OCI-LY1 (cell line): ENCODE data around the gene HTD2.
"Not testable (repeated sequence)": the region's sequence is repeated elsewhere in the genome, so short reads cannot be mapped to it uniquely, and the experiment has no call there.

Experiments
- H2AFZ ChIP-seq: fragments of 200-600 bp; sonication (generic), shearing (Covaris generic); 2 replicates; pipeline ENCODE4 v1.6.0; 2014; ENCODE audit warnings: antibody characterized with exemption, mild to moderate bottlenecking, low read length
- H3F3A ChIP-seq: fragments of 200-600 bp; sonication (generic), shearing (Covaris generic); 2 replicates; pipeline ENCODE4 v1.6.0; 2014; ENCODE audit warnings: mild to moderate bottlenecking, antibody characterized with exemption, low read length, moderate library complexity; ENCODE audit not compliant: insufficient read depth
- H3K27ac ChIP-seq: fragments of 200-600 bp; sonication (generic); 2 replicates; pipeline ENCODE4 v1.5.1; 2014; ENCODE audit warnings: low read length, mixed run types, mild to moderate bottlenecking, low read depth; ENCODE audit not compliant: poor library complexity, severe bottlenecking
- H3K27me3 ChIP-seq: fragments of 200-600 bp; sonication (generic); 2 replicates; pipeline ENCODE4 v1.6.0; 2014; ENCODE audit warnings: antibody characterized with exemption, mild to moderate bottlenecking, low read length, moderate library complexity; ENCODE audit not compliant: insufficient read depth
- H3K36me3 ChIP-seq: fragments of 200-600 bp; sonication (generic); 2 replicates; pipeline ENCODE4 v1.6.1; 2014; ENCODE audit warnings: mild to moderate bottlenecking, antibody characterized with exemption, low read length, moderate library complexity, mixed read lengths; ENCODE audit not compliant: insufficient read depth
- H3K4me1 ChIP-seq: fragments of 200-600 bp; sonication (generic); 2 replicates; pipeline ENCODE4 v1.5.1; 2014; ENCODE audit warnings: mild to moderate bottlenecking, low read length, moderate library complexity; ENCODE audit not compliant: insufficient read depth, severe bottlenecking
- H3K4me2 ChIP-seq: fragments of 200-600 bp; sonication (generic), shearing (Covaris generic); 2 replicates; pipeline ENCODE4 v1.6.1; 2014; ENCODE audit warnings: low read length
- H3K4me3 ChIP-seq: fragments of 200-600 bp; sonication (generic); 2 replicates; pipeline ENCODE4 v1.5.1; 2014; ENCODE audit warnings: low read length, low read depth, mild to moderate bottlenecking, mixed read lengths; ENCODE audit not compliant: poor library complexity, severe bottlenecking
- H3K79me2 ChIP-seq: fragments of 200-600 bp; shearing (Covaris generic); 2 replicates; pipeline ENCODE4 v1.6.1; 2016; ENCODE audit warnings: mixed run types, low read length, mixed read lengths; ENCODE audit not compliant: insufficient read depth
- H3K9ac ChIP-seq: fragments of 200-600 bp; sonication (generic), shearing (Covaris generic); 2 replicates; pipeline ENCODE4 v1.6.1; 2014; ENCODE audit warnings: mild to moderate bottlenecking, low read length, mixed read lengths
- H3K9me2 ChIP-seq: fragments of 200-600 bp; sonication (generic), shearing (Covaris generic); 2 replicates; pipeline ENCODE4 v1.6.1; 2014; ENCODE audit warnings: low read depth, mild to moderate bottlenecking, low read length, mixed read lengths
- H3K9me3 ChIP-seq: fragments of 200-600 bp; shearing (Covaris generic); 2 replicates; pipeline ENCODE4 v1.6.1; 2014; ENCODE audit warnings: low read length, mixed read lengths
- H4K20me1 ChIP-seq: fragments of 200-600 bp; sonication (generic), shearing (Covaris generic); 2 replicates; pipeline ENCODE4 v1.6.0; 2016; ENCODE audit warnings: mild to moderate bottlenecking, low read length; ENCODE audit not compliant: insufficient read depth
- CTCF ChIP-seq: fragments of 200-600 bp; sonication (generic), shearing (Covaris generic); IDR thresholded peaks from 2 replicates; pipeline ENCODE4 v1.5.1; 2017; ENCODE audit warnings: mild to moderate bottlenecking, antibody characterized with exemption, low read length, moderate library complexity, mixed read lengths
- EZH2 ChIP-seq: fragments of 200-600 bp; sonication (generic), shearing (Covaris generic); IDR thresholded peaks from 2 replicates; pipeline ENCODE4 v1.8.0; 2017; ENCODE audit warnings: borderline replicate concordance, mixed run types, mild to moderate bottlenecking, antibody characterized with exemption, low read length, moderate library complexity, mixed read lengths

HTD2 gene

GRCh38 chr3:58335652-58335947, 29.3 kb downstream of the HTD2 start:
- Histone ChIP-seq H3F3A (no peaks in the 10 kb centered on the region), H3K9me3 (no peaks in the 10 kb centered on the region), H3K79me2 (peaks cover 71% of the 10 kb centered on the region), H2AFZ (no peak overlapping the region), H3K4me1 (peaks cover 74% of the 10 kb centered on the region), H3K4me3 (peak overlapping the region; percentile 98), H3K36me3 (peaks cover 52% of the 10 kb centered on the region), H3K4me2 (peak overlapping the region; percentile 95), H3K9me2 (no peaks in the 10 kb centered on the region), H3K27me3 (no peaks in the 10 kb centered on the region), H3K27ac (peak overlapping the region; percentile 92), H3K9ac (peak overlapping the region; percentile 86), H4K20me1 (no peaks in the 10 kb centered on the region)
- TF ChIP-seq EZH2 (no peak), CTCF (no peak)

GRCh38 chr3:58336135-58336882, 30.0 kb downstream of the HTD2 start:
- peaks cover 74% of the 10 kb centered on the region for H3K4me1 ChIP-seq
- TF ChIP-seq CTCF (no peak), EZH2 (no peak)
- H3K9me3 ChIP-seq: no peaks in the 10 kb centered on the region
- peaks cover 77% of the 10 kb centered on the region for H3K79me2 ChIP-seq
- H3K4me2 ChIP-seq: peak overlapping the region; percentile 45; the same call in 1 of the 2 replicates
- peak overlapping the region; percentile 26 for H3K4me3 ChIP-seq
- H3K9me2 ChIP-seq: no peaks in the 10 kb centered on the region
- H2AFZ ChIP-seq: no peak overlapping the region
- no peaks in the 10 kb centered on the region for H4K20me1 ChIP-seq
- H3K9ac ChIP-seq: peak overlapping the region; percentile 30; the same call in 1 of the 2 replicates
- peak overlapping the region; percentile 100 for H3K27ac ChIP-seq
- H3F3A ChIP-seq: no peaks in the 10 kb centered on the region
- H3K36me3 ChIP-seq: peaks cover 59% of the 10 kb centered on the region
- H3K27me3 ChIP-seq: no peaks in the 10 kb centered on the region

- Histone ChIP-seq H3K4me1 (peaks cover 74% of the 10 kb centered on the region), H3K27me3 (no peaks in the 10 kb centered on the region), H3K36me3 (peaks cover 67% of the 10 kb centered on the region), H3K27ac (peak overlapping the region; percentile 100), H3K9me3 (no peaks in the 10 kb centered on the region), H2AFZ (no peak overlapping the region), H3K9me2 (no peaks in the 10 kb centered on the region), H3K79me2 (peaks cover 80% of the 10 kb centered on the region), H3K9ac (no peak overlapping the region), H3K4me2 (peak overlapping the region; percentile 45; the same call in 1 of the 2 replicates), H3F3A (no peaks in the 10 kb centered on the region), H4K20me1 (no peaks in the 10 kb centered on the region), H3K4me3 (no peak overlapping the region)
- no peak for TF ChIP-seq EZH2
- no peak for TF ChIP-seq CTCF
Measured at GRCh38 chr3:58337190-58337589, 30.9 kb downstream of the HTD2 start.

GRCh38 chr3:58339146-58339545, 32.8 kb downstream of the HTD2 start:
- Histone ChIP-seq H3K4me2 (peak overlapping the region; percentile 48; the same call in 1 of the 2 replicates), H3K36me3 (peaks cover 81% of the 10 kb centered on the region), H3K9ac (peak overlapping the region; percentile 24; the same call in 1 of the 2 replicates), H3K27ac (peak overlapping the region; percentile 100), H3K4me3 (peak overlapping the region; percentile 31), H3K4me1 (peaks cover 90% of the 10 kb centered on the region), H3K79me2 (peaks cover 84% of the 10 kb centered on the region)
- not testable (repeated sequence) for H3K27me3 ChIP-seq, H3K9me3 ChIP-seq, H2AFZ ChIP-seq, H4K20me1 ChIP-seq, H3F3A ChIP-seq, H3K9me2 ChIP-seq
